HepG2 (cell line): ENCODE data around the gene PNMA3. TPM values are rescaled to one million over a fixed set of nuclear protein-coding genes. Genes with fewer than 3 reads are reported as not detected.
A peak's percentile ranks its signal among the peaks of the same experiment; 100 is the strongest.

Source experiments
- ATAC-seq: fragments of 200-7000 bp; cut with Tn5 transposase; 3 replicates; pipeline ENCODE4 v1.9.1; 2020; ENCODE audit warnings: mild to moderate bottlenecking, moderate library complexity
- BruUV-seq: library from RNA; stranded (reverse); fragments of 400-500 nt; replicated peaks from 2 replicates; lab custom pipeline; 2021; lab: Mats Ljungman, UMichigan
- CTCF ChIA-PET: fragments of 300-600 bp; formaldehyde crosslinking; extraction: SDS; loops from one replicate; lab custom pipeline; 2021; ENCODE audit warnings: low total read pairs, inconsistent platforms, low intra/inter-chr PET ratio; lab: Yijun Ruan, JAX
- POLR2A ChIA-PET: fragments of 350-600 bp; sonication (Branson Sonifier 250); formaldehyde crosslinking; loops from one replicate; lab custom pipeline; 2020; ENCODE audit warnings: antibody characterized with exemption, inconsistent platforms; lab: Yijun Ruan, JAX
- DNase-seq: peaks from one replicate; pipeline ENCODE4 v3.0.0-alpha.2; 2015; ENCODE audit warnings: low spot score
- FAIRE-seq: peaks from 3 replicates; lab custom pipeline; 2011; peaks lifted over from hg19 to GRCh38; lab: Jason Lieb, UNC
- H2AFZ ChIP-seq: one replicate; pipeline ENCODE4 v1.6.1; 2011; ENCODE audit warnings: low read length, inconsistent platforms
- H3K27ac ChIP-seq: fragments of 300-600 bp; 3 replicates; pipeline ENCODE4 v1.8.0; 2011; ENCODE audit warnings: mixed run types, mild to moderate bottlenecking, mixed read lengths, low read length, inconsistent platforms; ENCODE audit not compliant: insufficient read depth; ENCODE audit errors: extremely low read length
- H3K27me3 ChIP-seq, 2 experiments: fragments of 200-600 bp in 1 of 2; 2 replicates in 1 of 2; 3 replicates in 1 of 2; pipeline versions ENCODE4 v1.6.0 to v1.8.0; 2011; ENCODE audit warnings: low read length in 2 of 2, mild to moderate bottlenecking in 2 of 2, moderate library complexity in 2 of 2, inconsistent platforms in 1 of 2; ENCODE audit not compliant: insufficient read depth in 2 of 2, control insufficient read depth in 1 of 2
- H3K36me3 ChIP-seq, 2 experiments: fragments of 200-600 bp in 1 of 2; replicated peaks in 1 of 2; 2 replicates in 1 of 2; 3 replicates in 1 of 2; pipeline versions ENCODE4 v1.5.1 to v1.8.0; 2011; ENCODE audit warnings: low read length in 2 of 2, inconsistent platforms in 1 of 2; ENCODE audit not compliant: insufficient read depth in 2 of 2, control insufficient read depth in 1 of 2
- H3K4me1 ChIP-seq: 2 replicates; pipeline ENCODE4 v1.5.1; 2012; ENCODE audit warnings: low read length, inconsistent platforms; ENCODE audit not compliant: insufficient read depth
- H3K4me2 ChIP-seq: 2 replicates; pipeline ENCODE4 v1.6.0; 2011; ENCODE audit warnings: low read depth, low read length, inconsistent platforms
- H3K4me3 ChIP-seq, 3 experiments: fragments of 200-600 bp in 1 of 3; sonication (generic), shearing (Covaris generic) in 1 of 3; replicated peaks in 1 of 3; 2 replicates each; pipeline ENCODE4 v1.5.1; 2011 to 2016; ENCODE audit warnings: low read length in 3 of 3, inconsistent platforms in 2 of 3, low read depth in 2 of 3, mild to moderate bottlenecking in 2 of 3, control low read depth in 1 of 3, mixed read lengths in 1 of 3; ENCODE audit not compliant: insufficient read depth in 1 of 3
- H3K79me2 ChIP-seq: one replicate; pipeline ENCODE4 v1.6.1; 2011; ENCODE audit warnings: low read length, inconsistent platforms; ENCODE audit not compliant: insufficient read depth
- H3K9ac ChIP-seq: 2 replicates; pipeline ENCODE4 v1.6.0; 2011; ENCODE audit warnings: mild to moderate bottlenecking, low read depth, low read length, inconsistent platforms; ENCODE audit not compliant: insufficient read depth
- H3K9me3 ChIP-seq: 2 replicates; pipeline ENCODE4 v1.5.1; 2012; ENCODE audit warnings: mild to moderate bottlenecking, low read length
- H4K20me1 ChIP-seq: 2 replicates; pipeline ENCODE4 v1.6.0; 2011; ENCODE audit warnings: inconsistent platforms, mild to moderate bottlenecking, low read length, moderate library complexity; ENCODE audit not compliant: insufficient read depth
- BHLHE40 ChIP-seq: IDR thresholded peaks from 2 replicates; pipeline ENCODE4 v1.6.1; 2011; ENCODE audit warnings: low read length, improper control_type of control experiment
- CCAR2 ChIP-seq: fragments of 200-400 bp; formaldehyde crosslinking; optimal IDR thresholded peaks from 2 replicates; pipeline ENCODE3; 2018; ENCODE audit warnings: low read depth, mild to moderate bottlenecking, low read length, moderate library complexity
- DMAP1 ChIP-seq: IDR thresholded peaks from 2 replicates; pipeline ENCODE4 v1.6.1; 2016
- EEA1 ChIP-seq: sonication (generic); formaldehyde crosslinking; IDR thresholded peaks from 2 replicates; pipeline ENCODE4 v1.5.1; 2020; ENCODE audit warnings: mild to moderate bottlenecking, missing genetic modification reagents, borderline replicate concordance
- HNRNPL ChIP-seq: fragments of 200-400 bp; formaldehyde crosslinking; IDR thresholded peaks from 2 replicates; pipeline ENCODE4 v1.6.1; 2017; ENCODE audit warnings: mild to moderate bottlenecking, low read depth, low read length
- IRF1 ChIP-seq: sonication (generic); formaldehyde crosslinking; IDR thresholded peaks from 2 replicates; pipeline ENCODE4 v1.4.0; 2020; ENCODE audit warnings: low read depth, mild to moderate bottlenecking, missing genetic modification reagents
- KAT2B ChIP-seq: fragments of 150-350 bp; IDR thresholded peaks from 2 replicates; pipeline ENCODE4 v1.6.1; 2014; ENCODE audit warnings: low read depth, low read length, borderline replicate concordance
- SMAD1 ChIP-seq: sonication (generic); formaldehyde crosslinking; IDR thresholded peaks from 2 replicates; pipeline ENCODE4 v1.4.0; 2020; ENCODE audit warnings: missing genetic modification reagents, low read depth, mild to moderate bottlenecking, borderline replicate concordance
- SMAD9 ChIP-seq: sonication (generic); formaldehyde crosslinking; IDR thresholded peaks from 2 replicates; pipeline ENCODE4 v1.5.1; 2020; ENCODE audit warnings: mild to moderate bottlenecking, missing genetic modification reagents
- TBP ChIP-seq: sonication (generic); formaldehyde crosslinking; IDR thresholded peaks from 2 replicates; pipeline ENCODE4 v1.5.0; 2020; ENCODE audit warnings: missing genetic modification reagents
- ZFP91 ChIP-seq: sonication (generic); formaldehyde crosslinking; IDR thresholded peaks from 2 replicates; pipeline ENCODE4 v1.9.0; 2022; ENCODE audit warnings: missing genetic modification reagents, mild to moderate bottlenecking, borderline replicate concordance
- ZNF256 ChIP-seq: sonication (generic); formaldehyde crosslinking; conservative IDR thresholded peaks from 2 replicates; pipeline ENCODE4 v1.4.0; 2020; ENCODE audit warnings: missing genetic modification reagents
- ZNF33A ChIP-seq: sonication (generic); formaldehyde crosslinking; IDR thresholded peaks from 2 replicates; pipeline ENCODE4 v1.5.1; 2020; ENCODE audit warnings: missing genetic modification reagents, mild to moderate bottlenecking, moderate library complexity, borderline replicate concordance
- ZNF496 ChIP-seq: sonication (generic); formaldehyde crosslinking; IDR thresholded peaks from 2 replicates; pipeline ENCODE4 v1.8.1; 2023; ENCODE audit warnings: mild to moderate bottlenecking, moderate library complexity, missing genetic modification reagents; ENCODE audit not compliant: insufficient replicate concordance
- WGBS: methylation state at CpG from one replicate; pipeline ENCODE4 v1.1.6; 2017; ENCODE audit warnings: low lambda C conversion rate; 5-methylcytosine and 5-hydroxymethylcytosine counted together
- in situ Hi-C: cut with HindIII; loops from 2 replicates; pipeline ENCODE4 v1.10.0; 2017; ENCODE audit warnings: low pct_unique_long_range_greater_than_20kb; ENCODE audit not compliant: extremely low pct_ligation_motif_present
- intact Hi-C: fragments of 100-400 bp; cut with micrococcal nuclease; formaldehyde crosslinking; loops from one replicate; pipeline ENCODE4 v1.10.0; 2022; ENCODE audit not compliant: unreplicated experiment
- polyA plus RNA-seq, 8 experiments: library from polyadenylated mRNA; depleted of rRNA in 3 of 8; stranded (reverse) in 7 of 8; unstranded in 1 of 8; fragments of >200 nt; fragmentation: Illumina TruSeq in 4 of 8; extraction: Trizol in 4 of 8; gene quantifications; 2 replicates each; pipeline versions ENCODE4 v1.2.1 to v1.2.3, GENCODE V29; 2011 to 2016; ENCODE audit warnings: low read depth in 4 of 8, missing spikeins in 1 of 8, mixed read lengths in 1 of 8; ENCODE audit not compliant: insufficient read depth in 1 of 8
- total RNA-seq, 5 experiments: library from RNA; depleted of rRNA; stranded (reverse); fragments of >200 nt; fragmentation: Illumina TruSeq; extraction: Trizol; gene quantifications; 2 replicates each; pipeline ENCODE4 v1.2.3, GENCODE V29; 2016; ENCODE audit warnings: low read depth in 1 of 5
- TF ChIP-seq, protein P1 (sequence below): IDR thresholded peaks from 2 replicates; pipeline ENCODE4 v1.4.0; 2020; ENCODE audit warnings: mild to moderate bottlenecking, missing genetic modification reagents
- TF ChIP-seq, protein P2 (sequence below): sonication (generic); formaldehyde crosslinking; IDR thresholded peaks from 2 replicates; pipeline ENCODE4 v1.5.0; 2020; ENCODE audit warnings: missing genetic modification reagents

Gene PNMA3
- total and polyA plus RNA-seq, 2 of the 13 experiments (the other 11 are each of a cell fraction or from before 2014, with no cell fraction given): not detected

DNA sequence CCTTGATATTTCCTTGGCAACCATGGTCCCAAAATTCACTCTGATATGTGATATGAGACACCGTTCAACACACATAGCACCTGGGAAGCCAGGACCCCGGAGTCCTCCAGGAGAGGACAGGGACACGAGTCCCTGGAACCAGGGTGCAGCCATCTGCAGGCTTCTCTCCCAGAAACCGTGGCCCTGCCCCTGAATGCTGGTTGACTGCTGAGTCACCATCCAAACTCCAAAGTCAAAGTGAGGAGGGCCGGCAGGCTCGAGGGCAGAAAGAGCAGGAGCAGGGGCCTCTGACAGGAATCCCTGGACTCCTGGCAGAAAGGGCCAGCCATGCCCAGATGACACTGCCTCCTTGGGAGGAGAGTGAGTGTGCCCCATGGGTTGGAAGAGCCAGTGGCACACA is 9.1 kb downstream of the PNMA3 start:
- Histone ChIP-seq H3K27ac (peak overlapping the region; percentile 50), H3K9me3 (no peaks in the 10 kb centered on the region), H3K4me2 (peak overlapping the region; percentile 7; the same call in 1 of the 2 replicates), H3K9ac (no peak overlapping the region), H3K79me2 (no peaks in the 10 kb centered on the region), H3K4me3 (no peak overlapping the region), H4K20me1 (no peaks in the 10 kb centered on the region), H3K27me3 (no peaks in the 10 kb centered on the region), H2AFZ (peak overlapping the region; percentile 27), H3K4me1 (peaks cover 42% of the 10 kb centered on the region), H3K36me3 (no peaks in the 10 kb centered on the region)
- ATAC-seq (peak; percentile 53), FAIRE-seq (no peak), DNase-seq (peak; percentile 44)
- BruUV-seq: no TSS peak
- CTCF ChIA-PET: no interaction called here
- intact Hi-C loops: no loop called here
- in situ Hi-C loops: no loop called here
- POLR2A ChIA-PET: no interaction called here
- no CpG with 5 or more reads among the region's 6 CpGs for WGBS
- TF ChIP-seq BHLHE40: no peak
- no peak for TF ChIP-seq CCAR2
- TF ChIP-seq, protein P1, sequence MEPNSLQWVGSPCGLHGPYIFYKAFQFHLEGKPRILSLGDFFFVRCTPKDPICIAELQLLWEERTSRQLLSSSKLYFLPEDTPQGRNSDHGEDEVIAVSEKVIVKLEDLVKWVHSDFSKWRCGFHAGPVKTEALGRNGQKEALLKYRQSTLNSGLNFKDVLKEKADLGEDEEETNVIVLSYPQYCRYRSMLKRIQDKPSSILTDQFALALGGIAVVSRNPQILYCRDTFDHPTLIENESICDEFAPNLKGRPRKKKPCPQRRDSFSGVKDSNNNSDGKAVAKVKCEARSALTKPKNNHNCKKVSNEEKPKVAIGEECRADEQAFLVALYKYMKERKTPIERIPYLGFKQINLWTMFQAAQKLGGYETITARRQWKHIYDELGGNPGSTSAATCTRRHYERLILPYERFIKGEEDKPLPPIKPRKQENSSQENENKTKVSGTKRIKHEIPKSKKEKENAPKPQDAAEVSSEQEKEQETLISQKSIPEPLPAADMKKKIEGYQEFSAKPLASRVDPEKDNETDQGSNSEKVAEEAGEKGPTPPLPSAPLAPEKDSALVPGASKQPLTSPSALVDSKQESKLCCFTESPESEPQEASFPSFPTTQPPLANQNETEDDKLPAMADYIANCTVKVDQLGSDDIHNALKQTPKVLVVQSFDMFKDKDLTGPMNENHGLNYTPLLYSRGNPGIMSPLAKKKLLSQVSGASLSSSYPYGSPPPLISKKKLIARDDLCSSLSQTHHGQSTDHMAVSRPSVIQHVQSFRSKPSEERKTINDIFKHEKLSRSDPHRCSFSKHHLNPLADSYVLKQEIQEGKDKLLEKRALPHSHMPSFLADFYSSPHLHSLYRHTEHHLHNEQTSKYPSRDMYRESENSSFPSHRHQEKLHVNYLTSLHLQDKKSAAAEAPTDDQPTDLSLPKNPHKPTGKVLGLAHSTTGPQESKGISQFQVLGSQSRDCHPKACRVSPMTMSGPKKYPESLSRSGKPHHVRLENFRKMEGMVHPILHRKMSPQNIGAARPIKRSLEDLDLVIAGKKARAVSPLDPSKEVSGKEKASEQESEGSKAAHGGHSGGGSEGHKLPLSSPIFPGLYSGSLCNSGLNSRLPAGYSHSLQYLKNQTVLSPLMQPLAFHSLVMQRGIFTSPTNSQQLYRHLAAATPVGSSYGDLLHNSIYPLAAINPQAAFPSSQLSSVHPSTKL: 0 out of 2 replicates have a peak, but pooled peaks have one; percentile 8
- TF ChIP-seq DMAP1: no peak
- TF ChIP-seq, protein P2, sequence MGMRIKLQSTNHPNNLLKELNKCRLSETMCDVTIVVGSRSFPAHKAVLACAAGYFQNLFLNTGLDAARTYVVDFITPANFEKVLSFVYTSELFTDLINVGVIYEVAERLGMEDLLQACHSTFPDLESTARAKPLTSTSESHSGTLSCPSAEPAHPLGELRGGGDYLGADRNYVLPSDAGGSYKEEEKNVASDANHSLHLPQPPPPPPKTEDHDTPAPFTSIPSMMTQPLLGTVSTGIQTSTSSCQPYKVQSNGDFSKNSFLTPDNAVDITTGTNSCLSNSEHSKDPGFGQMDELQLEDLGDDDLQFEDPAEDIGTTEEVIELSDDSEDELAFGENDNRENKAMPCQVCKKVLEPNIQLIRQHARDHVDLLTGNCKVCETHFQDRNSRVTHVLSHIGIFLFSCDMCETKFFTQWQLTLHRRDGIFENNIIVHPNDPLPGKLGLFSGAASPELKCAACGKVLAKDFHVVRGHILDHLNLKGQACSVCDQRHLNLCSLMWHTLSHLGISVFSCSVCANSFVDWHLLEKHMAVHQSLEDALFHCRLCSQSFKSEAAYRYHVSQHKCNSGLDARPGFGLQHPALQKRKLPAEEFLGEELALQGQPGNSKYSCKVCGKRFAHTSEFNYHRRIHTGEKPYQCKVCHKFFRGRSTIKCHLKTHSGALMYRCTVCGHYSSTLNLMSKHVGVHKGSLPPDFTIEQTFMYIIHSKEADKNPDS (CRISPR knock-in tag): no peak
- 0 out of 2 replicates have a peak, but pooled peaks have one; percentile 17 for TF ChIP-seq HNRNPL
- no peak for TF ChIP-seq KAT2B
- no peak for TF ChIP-seq IRF1 (CRISPR knock-in tag)
- TF ChIP-seq ZNF33A (CRISPR knock-in tag): no peak
- TF ChIP-seq SMAD9: no peak
- TF ChIP-seq ZNF496: no peak
- TF ChIP-seq ZFP91 (CRISPR knock-in tag): no peak
- no peak for TF ChIP-seq TBP (CRISPR knock-in tag)
- TF ChIP-seq SMAD1 (CRISPR knock-in tag): no peak
- no peak for TF ChIP-seq ZNF256 (CRISPR knock-in tag)
- TF ChIP-seq EEA1: no peak
